HepG2 (cell line): Measurements from ENCODE around the gene PCIF1. TPM values are rescaled to one million over a fixed set of nuclear protein-coding genes. Genes with fewer than 3 reads are reported as not detected.

Experiments
- ARHGAP35 ChIP-seq: sonication (generic); formaldehyde crosslinking; IDR thresholded peaks from 2 replicates; pipeline ENCODE4 v1.9.0; 2022; ENCODE audit warnings: mild to moderate bottlenecking, inconsistent platforms, moderate library complexity, missing genetic modification reagents, borderline replicate concordance
- ATF3 ChIP-seq: sonication (generic); formaldehyde crosslinking; IDR thresholded peaks from 2 replicates; pipeline ENCODE4 v1.4.0; 2020; ENCODE audit warnings: missing genetic modification reagents
- CBX1 ChIP-seq: IDR thresholded peaks from one replicate; pipeline ENCODE4 v1.6.1; 2016; ENCODE audit warnings: antibody characterized with exemption, low read depth
- DPF2 ChIP-seq: sonication (generic); formaldehyde crosslinking; IDR thresholded peaks from 2 replicates; pipeline ENCODE4 v1.4.0; 2020; ENCODE audit warnings: mild to moderate bottlenecking, low read depth, missing genetic modification reagents, borderline replicate concordance
- DR1 ChIP-seq: sonication (generic); formaldehyde crosslinking; IDR thresholded peaks from 2 replicates; pipeline ENCODE4 v1.8.0; 2021; ENCODE audit warnings: mild to moderate bottlenecking, missing genetic modification reagents, inconsistent platforms
- GPN1 ChIP-seq: sonication (generic); formaldehyde crosslinking; IDR thresholded peaks from 2 replicates; pipeline ENCODE4 v1.5.1; 2020; ENCODE audit warnings: missing genetic modification reagents, borderline replicate concordance
- HNF4G ChIP-seq, 2 experiments: sonication (generic) in 1 of 2; formaldehyde crosslinking in 1 of 2; IDR thresholded peaks; 2 replicates each; pipeline versions ENCODE4 v1.4.0 to v1.6.1; 2011 to 2020; ENCODE audit warnings: borderline replicate concordance in 2 of 2, low read depth in 2 of 2, mild to moderate bottlenecking in 2 of 2, low read length in 1 of 2, missing genetic modification reagents in 1 of 2, moderate library complexity in 1 of 2
- HOXA5 ChIP-seq: sonication (generic); formaldehyde crosslinking; IDR thresholded peaks from 2 replicates; pipeline ENCODE4 v1.4.0; 2020; ENCODE audit warnings: missing genetic modification reagents
- KDM3A ChIP-seq: IDR thresholded peaks from 2 replicates; pipeline ENCODE4 v1.6.1; 2018; ENCODE audit warnings: low read depth, missing compliant biosample characterization
- MEIS1 ChIP-seq: sonication (generic); formaldehyde crosslinking; IDR thresholded peaks from 2 replicates; pipeline ENCODE4 v1.9.0; 2021; ENCODE audit warnings: mild to moderate bottlenecking, missing genetic modification reagents, moderate library complexity, borderline replicate concordance
- NR2F6 ChIP-seq, 2 experiments: IDR thresholded peaks; 2 replicates each; pipeline ENCODE4 v1.6.1; 2016; ENCODE audit warnings: antibody characterized with exemption in 1 of 2, mild to moderate bottlenecking in 1 of 2
- PHF8 ChIP-seq: sonication (generic); formaldehyde crosslinking; IDR thresholded peaks from 2 replicates; pipeline ENCODE4 v1.5.0; 2020; ENCODE audit warnings: missing genetic modification reagents
- POLR2G ChIP-seq: fragments of 200-400 bp; formaldehyde crosslinking; IDR thresholded peaks from 2 replicates; pipeline ENCODE4 v1.6.1; 2018; ENCODE audit warnings: mild to moderate bottlenecking, low read depth, low read length, moderate library complexity
- RAD21 ChIP-seq: fragments of 450-650 bp; formaldehyde crosslinking; IDR thresholded peaks from 2 replicates; pipeline ENCODE4 v1.5.0; 2020; ENCODE audit warnings: mild to moderate bottlenecking
- RFX1 ChIP-seq: fragments of 450-650 bp; IDR thresholded peaks from 2 replicates; pipeline ENCODE4 v1.6.1; 2017
- RNF2 ChIP-seq: fragments of 450-650 bp; conservative IDR thresholded peaks from 2 replicates; pipeline ENCODE4 v1.6.1; 2016; ENCODE audit warnings: low read depth
- RXRA ChIP-seq: sonication (generic); formaldehyde crosslinking; IDR thresholded peaks from 2 replicates; pipeline ENCODE4 v1.5.1; 2020; ENCODE audit warnings: missing genetic modification reagents
- TSC22D2 ChIP-seq: sonication (generic); formaldehyde crosslinking; IDR thresholded peaks from 2 replicates; pipeline ENCODE4 v1.5.1; 2020; ENCODE audit warnings: missing genetic modification reagents, mild to moderate bottlenecking, borderline replicate concordance
- ZBTB34 ChIP-seq: sonication (generic); formaldehyde crosslinking; IDR thresholded peaks from 2 replicates; pipeline ENCODE4 v1.8.0; 2022; ENCODE audit warnings: mild to moderate bottlenecking, missing genetic modification reagents
- ZNF136 ChIP-seq: sonication (generic); formaldehyde crosslinking; IDR thresholded peaks from 2 replicates; pipeline ENCODE4 v1.8.1; 2022; ENCODE audit warnings: low read depth, mild to moderate bottlenecking, moderate library complexity, missing genetic modification reagents
- ZNF232 ChIP-seq: sonication (generic); formaldehyde crosslinking; IDR thresholded peaks from 2 replicates; pipeline ENCODE4 v1.4.0; 2020; ENCODE audit warnings: missing genetic modification reagents, borderline replicate concordance
- ZNF292 ChIP-seq: sonication (generic); formaldehyde crosslinking; IDR thresholded peaks from 2 replicates; pipeline ENCODE4 v1.8.1; 2022; ENCODE audit warnings: mild to moderate bottlenecking, low read depth, missing genetic modification reagents, borderline replicate concordance
- ZNF331 ChIP-seq: sonication (generic); formaldehyde crosslinking; IDR thresholded peaks from 2 replicates; pipeline ENCODE4 v1.4.0; 2020; ENCODE audit warnings: missing genetic modification reagents
- ZNF607 ChIP-seq: sonication (generic); formaldehyde crosslinking; IDR thresholded peaks from 2 replicates; pipeline ENCODE4 v1.5.1; 2020; ENCODE audit warnings: missing genetic modification reagents, mild to moderate bottlenecking, borderline replicate concordance
- ZNF883 ChIP-seq: sonication (generic); formaldehyde crosslinking; IDR thresholded peaks from 2 replicates; pipeline ENCODE4 v1.5.1; 2020; ENCODE audit warnings: mild to moderate bottlenecking, missing genetic modification reagents; ENCODE audit errors: not compliant biosample characterization
- polyA plus RNA-seq, 8 experiments: library from polyadenylated mRNA; depleted of rRNA in 3 of 8; stranded (reverse) in 7 of 8; unstranded in 1 of 8; fragments of >200 nt; fragmentation: Illumina TruSeq in 4 of 8; extraction: Trizol in 4 of 8; gene quantifications; 2 replicates each; pipeline versions ENCODE4 v1.2.1 to v1.2.3, GENCODE V29; 2011 to 2016; ENCODE audit warnings: low read depth in 4 of 8, missing spikeins in 1 of 8, mixed read lengths in 1 of 8; ENCODE audit not compliant: insufficient read depth in 1 of 8
- total RNA-seq, 5 experiments: library from RNA; depleted of rRNA; stranded (reverse); fragments of >200 nt; fragmentation: Illumina TruSeq; extraction: Trizol; gene quantifications; 2 replicates each; pipeline ENCODE4 v1.2.3, GENCODE V29; 2016; ENCODE audit warnings: low read depth in 1 of 5
- TF ChIP-seq, protein P1 (sequence below): sonication (generic); formaldehyde crosslinking; IDR thresholded peaks from 2 replicates; pipeline ENCODE4 v1.8.1; 2023; ENCODE audit warnings: missing genetic modification reagents, inconsistent platforms, borderline replicate concordance

PCIF1 gene
- total and polyA plus RNA-seq, 2 of the 13 experiments (the other 11 are each of a cell fraction or from before 2014, with no cell fraction given): 20.9 to 24.4 TPM

DNA sequence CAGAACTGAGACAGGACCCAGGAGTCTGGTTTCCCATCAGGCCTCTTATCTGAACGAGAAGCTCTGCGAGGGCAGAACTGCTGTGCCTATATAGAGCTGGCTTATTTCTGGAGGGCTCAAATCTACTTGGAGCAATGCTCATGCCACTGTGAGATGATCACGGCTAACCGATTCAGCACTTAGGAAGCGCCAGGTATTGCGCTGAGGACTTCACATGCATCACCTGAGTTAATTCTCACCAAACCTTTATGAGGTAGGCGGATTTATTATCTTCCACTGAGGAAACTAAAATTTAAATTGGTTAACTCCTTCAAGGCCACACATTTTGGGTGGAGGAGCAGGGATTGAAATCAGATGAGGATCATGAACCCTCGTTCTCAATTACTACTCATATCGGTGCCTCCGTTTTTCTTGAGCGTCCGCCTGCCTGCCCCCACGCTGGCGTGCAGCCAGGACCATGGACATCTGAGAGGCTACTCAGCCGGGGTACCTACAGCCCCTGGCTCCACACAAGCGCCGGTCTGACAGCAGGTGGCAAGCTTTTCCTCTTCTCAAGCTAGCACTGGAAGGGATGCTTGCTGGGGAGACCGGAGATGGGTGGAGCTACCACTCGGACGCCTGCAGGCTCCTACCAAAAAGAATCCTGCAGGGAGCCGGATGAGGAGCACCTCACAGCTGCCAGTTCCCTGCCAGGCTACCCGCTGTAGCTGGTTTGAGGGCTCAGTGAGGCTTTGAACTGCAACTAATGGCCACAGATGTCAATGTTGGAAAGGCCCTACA is 1.0 kb upstream of the PCIF1 start (continued):
- TF ChIP-seq ZBTB34 (CRISPR knock-in tag) (0 out of 2 replicates have a peak, but pooled peaks have one; percentile 21), HNF4G (IDR thresholded peaks at IDR 0.05; ENCODE audit: borderline replicate concordance, low read depth, low read length) (no peak), HNF4G (CRISPR knock-in tag; IDR thresholded peaks at IDR 0.05; ENCODE audit: borderline replicate concordance, low read depth) (no peak; the same call in 1 of the 2 replicates), ZNF136 (CRISPR knock-in tag) (no peak), DR1 (peak; percentile 37; the same call in 1 of the 2 replicates), TSC22D2 (peak; percentile 23; the same call in 1 of the 2 replicates), CBX1 (no peak), RAD21 (CRISPR knock-in tag) (peak; percentile 75), PHF8 (CRISPR knock-in tag) (no peak), HOXA5 (CRISPR knock-in tag) (0 out of 2 replicates have a peak, but pooled peaks have one; percentile 15), ARHGAP35 (no peak), ZNF331 (CRISPR knock-in tag) (peak; percentile 73; the same call in 1 of the 2 replicates), ZNF292 (peak; percentile 82; the same call in 1 of the 2 replicates), ATF3 (CRISPR knock-in tag) (no peak), MEIS1 (no peak; the same call in 1 of the 2 replicates), KDM3A (peak; percentile 69; the same call in 1 of the 2 replicates), RXRA (peak; percentile 43; the same call in 1 of the 2 replicates), DPF2 (no peak), ZNF607 (CRISPR knock-in tag) (no peak), NR2F6 (IDR thresholded peaks at IDR 0.05) (0 out of 2 replicates have a peak, but pooled peaks have one; percentile 20), NR2F6 (CRISPR knock-in tag; IDR thresholded peaks at IDR 0.05) (peak; percentile 61), RNF2 (no peak), ZNF883 (no peak), POLR2G (peak; percentile 58), ZNF232 (peak; percentile 69; the same call in 1 of the 2 replicates), RFX1 (no peak), GPN1 (CRISPR knock-in tag) (0 out of 2 replicates have a peak, but pooled peaks have one; percentile 1)
- TF ChIP-seq, protein P1, sequence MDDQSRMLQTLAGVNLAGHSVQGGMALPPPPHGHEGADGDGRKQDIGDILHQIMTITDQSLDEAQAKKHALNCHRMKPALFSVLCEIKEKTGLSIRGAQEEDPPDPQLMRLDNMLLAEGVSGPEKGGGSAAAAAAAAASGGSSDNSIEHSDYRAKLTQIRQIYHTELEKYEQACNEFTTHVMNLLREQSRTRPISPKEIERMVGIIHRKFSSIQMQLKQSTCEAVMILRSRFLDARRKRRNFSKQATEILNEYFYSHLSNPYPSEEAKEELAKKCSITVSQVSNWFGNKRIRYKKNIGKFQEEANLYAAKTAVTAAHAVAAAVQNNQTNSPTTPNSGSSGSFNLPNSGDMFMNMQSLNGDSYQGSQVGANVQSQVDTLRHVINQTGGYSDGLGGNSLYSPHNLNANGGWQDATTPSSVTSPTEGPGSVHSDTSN (CRISPR knock-in tag): no peak
